OCI-LY1 (cell line): ENCODE data around the gene MARK2.

Experiments used
- EZH2 ChIP-seq: fragments of 200-600 bp; sonication (generic), shearing (Covaris generic); IDR thresholded peaks from 2 replicates; pipeline ENCODE4 v1.8.0; 2017; ENCODE audit warnings: borderline replicate concordance, mixed run types, mild to moderate bottlenecking, antibody characterized with exemption, low read length, moderate library complexity, mixed read lengths
- TF ChIP-seq, protein P1 (sequence below): fragments of 200-600 bp; sonication (generic), shearing (Covaris generic); IDR thresholded peaks from 2 replicates; pipeline ENCODE4 v1.5.1; 2017; ENCODE audit warnings: mild to moderate bottlenecking, antibody characterized with exemption, low read length, moderate library complexity, mixed read lengths

DNA sequence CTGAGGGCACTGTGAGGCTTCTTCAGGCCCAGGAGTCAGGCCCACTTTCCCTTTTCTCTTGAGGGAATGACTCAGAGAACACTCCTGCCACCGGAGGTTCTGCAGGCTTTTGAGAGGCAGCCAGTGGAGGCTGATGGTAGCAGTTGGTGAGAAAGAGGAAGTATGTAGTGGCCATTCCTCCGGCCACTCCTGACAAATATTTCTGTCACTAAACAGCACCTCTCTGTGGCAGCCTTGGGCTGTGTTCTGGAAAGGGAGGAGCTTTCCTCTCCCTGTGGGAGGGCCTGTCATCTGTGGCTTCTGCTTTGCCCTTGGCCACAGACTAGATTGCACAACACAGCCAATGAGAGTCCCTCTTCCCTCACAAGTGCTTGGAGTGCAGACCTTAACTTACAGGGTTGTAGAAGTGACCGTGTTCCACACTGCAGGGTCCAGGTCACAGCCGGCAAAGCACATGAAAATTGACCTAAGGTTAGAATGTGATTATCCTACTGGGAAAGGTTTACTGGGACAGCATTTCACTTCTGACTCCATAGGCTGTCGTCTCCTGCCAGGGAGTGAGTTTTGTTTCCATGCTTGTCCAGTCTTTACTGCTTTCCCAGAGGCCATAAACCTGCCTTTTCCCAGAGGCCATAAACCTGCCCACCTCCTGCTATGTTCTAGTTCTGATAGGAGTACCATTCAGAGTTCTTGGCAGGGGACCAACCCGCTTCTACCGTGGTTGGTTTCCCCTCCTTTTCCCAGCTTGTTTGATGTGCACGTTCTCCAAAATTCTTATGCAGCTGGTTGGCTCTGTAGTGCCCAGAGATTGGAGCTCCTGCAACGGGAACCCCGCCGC is 33.3 kb downstream of the MARK2 start:
- TF ChIP-seq, protein P1, sequence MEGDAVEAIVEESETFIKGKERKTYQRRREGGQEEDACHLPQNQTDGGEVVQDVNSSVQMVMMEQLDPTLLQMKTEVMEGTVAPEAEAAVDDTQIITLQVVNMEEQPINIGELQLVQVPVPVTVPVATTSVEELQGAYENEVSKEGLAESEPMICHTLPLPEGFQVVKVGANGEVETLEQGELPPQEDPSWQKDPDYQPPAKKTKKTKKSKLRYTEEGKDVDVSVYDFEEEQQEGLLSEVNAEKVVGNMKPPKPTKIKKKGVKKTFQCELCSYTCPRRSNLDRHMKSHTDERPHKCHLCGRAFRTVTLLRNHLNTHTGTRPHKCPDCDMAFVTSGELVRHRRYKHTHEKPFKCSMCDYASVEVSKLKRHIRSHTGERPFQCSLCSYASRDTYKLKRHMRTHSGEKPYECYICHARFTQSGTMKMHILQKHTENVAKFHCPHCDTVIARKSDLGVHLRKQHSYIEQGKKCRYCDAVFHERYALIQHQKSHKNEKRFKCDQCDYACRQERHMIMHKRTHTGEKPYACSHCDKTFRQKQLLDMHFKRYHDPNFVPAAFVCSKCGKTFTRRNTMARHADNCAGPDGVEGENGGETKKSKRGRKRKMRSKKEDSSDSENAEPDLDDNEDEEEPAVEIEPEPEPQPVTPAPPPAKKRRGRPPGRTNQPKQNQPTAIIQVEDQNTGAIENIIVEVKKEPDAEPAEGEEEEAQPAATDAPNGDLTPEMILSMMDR, result peak; percentile 43; the same call in 1 of the 2 replicates
- TF ChIP-seq EZH2, result no peak
